HL-60 (cell line): ENCODE results near the gene SOSTDC1.

Experiments
- DNase-seq, 2 experiments: peaks; one replicate each; pipeline ENCODE4 v3.0.0-alpha.2; 2010 to 2020; ENCODE audit warnings: low read depth in 1 of 2, low spot score in 1 of 2
- H3K27ac ChIP-seq: fragments of 250-450 bp; sonication (Bioruptor Pico); replicated peaks from 2 replicates; pipeline ENCODE4 v1.5.1; 2020; ENCODE audit warnings: mild to moderate bottlenecking, moderate library complexity
- H3K27me3 ChIP-seq: fragments of 250-450 bp; sonication (Bioruptor Pico); 2 replicates; pipeline ENCODE4 v1.5.1; 2021; ENCODE audit warnings: mild to moderate bottlenecking, moderate library complexity; ENCODE audit not compliant: insufficient read depth, poor library complexity, severe bottlenecking
- H3K4me3 ChIP-seq: replicated peaks from 2 replicates; pipeline ENCODE4 v1.5.1; 2011; ENCODE audit warnings: mild to moderate bottlenecking, control low read depth, low read length; ENCODE audit not compliant: insufficient read depth
- GABPA ChIP-seq: IDR thresholded peaks from 2 replicates; pipeline ENCODE4 v1.6.1; 2012; ENCODE audit warnings: low read depth
- POLR2AphosphoS5 ChIP-seq: IDR thresholded peaks from 2 replicates; pipeline ENCODE4 v1.6.1; 2012; ENCODE audit warnings: low read depth
- REST ChIP-seq: IDR thresholded peaks from 2 replicates; pipeline ENCODE4 v1.6.1; 2012; ENCODE audit warnings: low read depth; ENCODE audit not compliant: insufficient replicate concordance
- SPI1 ChIP-seq: IDR thresholded peaks from 2 replicates; pipeline ENCODE4 v1.6.1; 2012; ENCODE audit warnings: low read depth, mild to moderate bottlenecking, borderline replicate concordance
- TF ChIP-seq, protein P1 (sequence below): IDR thresholded peaks from one replicate; pipeline ENCODE4 v1.5.1; 2011; ENCODE audit warnings: low read length, control low read depth, inconsistent platforms; ENCODE audit not compliant: insufficient read depth

The SOSTDC1 gene

DNA sequence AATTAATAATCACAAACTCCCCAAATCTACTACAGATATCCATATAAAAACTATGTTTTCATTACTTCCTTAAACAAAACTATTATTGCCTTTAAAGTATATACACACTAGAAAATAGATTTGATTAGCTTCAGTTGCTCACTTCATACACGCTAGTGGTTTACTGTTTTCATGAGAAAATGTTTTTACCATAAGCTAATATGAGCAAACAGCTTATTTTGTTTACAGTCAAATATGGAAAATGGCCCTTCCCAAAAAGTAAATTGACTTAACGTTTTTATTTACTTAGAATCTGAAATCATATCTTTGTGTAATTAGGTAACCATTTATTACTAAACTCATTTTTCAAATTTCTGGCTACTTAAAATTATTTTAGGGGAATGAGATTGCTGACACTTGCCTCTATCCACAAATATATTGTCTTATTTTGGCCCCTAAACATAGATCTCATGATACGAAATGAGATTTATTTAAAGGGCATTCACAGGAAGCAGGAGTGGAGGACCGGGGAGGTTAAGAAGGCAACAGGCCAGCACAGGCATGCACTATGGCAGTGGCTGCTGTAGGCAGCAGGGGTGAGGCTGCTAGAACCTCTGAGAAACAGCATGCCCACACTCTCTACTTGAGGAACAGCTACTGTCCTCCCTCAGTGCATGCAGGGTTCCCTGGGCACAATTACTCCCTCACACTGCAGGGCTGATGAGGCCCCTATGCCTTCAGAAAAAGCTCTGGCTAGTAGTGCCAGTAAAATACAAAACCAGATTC is 29.6 kb upstream of the SOSTDC1 start:
- no peaks in the 10 kb centered on the region for H3K27me3 ChIP-seq
- TF ChIP-seq, protein P1, sequence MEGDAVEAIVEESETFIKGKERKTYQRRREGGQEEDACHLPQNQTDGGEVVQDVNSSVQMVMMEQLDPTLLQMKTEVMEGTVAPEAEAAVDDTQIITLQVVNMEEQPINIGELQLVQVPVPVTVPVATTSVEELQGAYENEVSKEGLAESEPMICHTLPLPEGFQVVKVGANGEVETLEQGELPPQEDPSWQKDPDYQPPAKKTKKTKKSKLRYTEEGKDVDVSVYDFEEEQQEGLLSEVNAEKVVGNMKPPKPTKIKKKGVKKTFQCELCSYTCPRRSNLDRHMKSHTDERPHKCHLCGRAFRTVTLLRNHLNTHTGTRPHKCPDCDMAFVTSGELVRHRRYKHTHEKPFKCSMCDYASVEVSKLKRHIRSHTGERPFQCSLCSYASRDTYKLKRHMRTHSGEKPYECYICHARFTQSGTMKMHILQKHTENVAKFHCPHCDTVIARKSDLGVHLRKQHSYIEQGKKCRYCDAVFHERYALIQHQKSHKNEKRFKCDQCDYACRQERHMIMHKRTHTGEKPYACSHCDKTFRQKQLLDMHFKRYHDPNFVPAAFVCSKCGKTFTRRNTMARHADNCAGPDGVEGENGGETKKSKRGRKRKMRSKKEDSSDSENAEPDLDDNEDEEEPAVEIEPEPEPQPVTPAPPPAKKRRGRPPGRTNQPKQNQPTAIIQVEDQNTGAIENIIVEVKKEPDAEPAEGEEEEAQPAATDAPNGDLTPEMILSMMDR: no peak
- no peak for TF ChIP-seq REST
- no peak for TF ChIP-seq SPI1
- no peak for TF ChIP-seq POLR2AphosphoS5
- TF ChIP-seq GABPA: no peak
- no peak overlapping the region for H3K27ac ChIP-seq
- DNase-seq: no peak
- H3K4me3 ChIP-seq: no peak overlapping the region

GRCh38 chr7:16494551-16494950 is 29.0 kb upstream of the SOSTDC1 start:
- no peak overlapping the region for H3K4me3 ChIP-seq
- no peak for DNase-seq
- no peaks in the 10 kb centered on the region for H3K27me3 ChIP-seq
- TF ChIP-seq, protein P1: no peak
- TF ChIP-seq GABPA (no peak), POLR2AphosphoS5 (no peak), REST (no peak), SPI1 (no peak)
- no peak overlapping the region for H3K27ac ChIP-seq

- TF ChIP-seq REST: no peak
- TF ChIP-seq SPI1: no peak
- TF ChIP-seq, protein P1: no peak
- TF ChIP-seq POLR2AphosphoS5: no peak
- no peak for TF ChIP-seq GABPA
- no peaks in the 10 kb centered on the region for H3K27me3 ChIP-seq
- H3K27ac ChIP-seq: no peak overlapping the region
- DNase-seq: no peak
- H3K4me3 ChIP-seq: no peak overlapping the region
Observed at GRCh38 chr7:16493266-16493665, 27.7 kb upstream of the SOSTDC1 start.
